ENCODE measurements around the gene PATZ1. TPM values are rescaled to one million over a fixed set of nuclear protein-coding genes. Genes with fewer than 3 reads are reported as not detected.

PATZ1 gene
- total RNA-seq, 1 donor from 2014 or later: 24.0 TPM

DNA sequence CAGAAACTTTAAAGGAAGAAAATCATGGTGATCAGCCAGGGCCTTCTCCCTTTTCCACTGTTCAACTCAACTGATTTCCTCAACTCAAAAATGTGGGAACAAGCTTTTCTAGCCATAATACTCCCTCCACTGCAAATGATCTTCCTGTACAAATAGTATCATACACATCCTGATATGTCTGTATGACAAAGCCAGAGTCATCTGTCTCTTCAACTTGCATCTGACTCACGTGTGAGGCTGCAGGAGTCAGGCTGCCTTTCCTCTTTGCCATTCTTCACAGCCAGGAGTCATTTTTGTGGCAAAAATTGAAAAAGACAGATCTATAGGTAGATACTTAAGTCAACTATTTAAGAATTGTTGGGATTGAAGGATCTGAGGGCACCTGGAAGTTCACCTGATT lies 13.3 kb downstream of the PATZ1 start:
- no peak overlapping the region for H3K9ac ChIP-seq (ENCODE audit: low read length)
- peaks cover 3% of the 10 kb centered on the region for H3K79me2 ChIP-seq (ENCODE audit: insufficient read depth, low read length)
- H3K36me3 ChIP-seq (ENCODE audit: insufficient read depth, low read length): peaks cover 9% of the 10 kb centered on the region
- TF ChIP-seq EZH2 (IDR thresholded peaks at IDR 0.05; ENCODE audit: insufficient read depth, low read length) (no peak), CTCF (IDR thresholded peaks at IDR 0.05; ENCODE audit: insufficient read depth, low read depth, low read length) (no peak)
- FAIRE-seq (peak; percentile 5), DNase-seq (ENCODE audit: low read depth) (no peak)
- no peaks in the 10 kb centered on the region for H3K27me3 Mint-ChIP-seq (ENCODE audit: low read depth, unreplicated experiment)
- no peaks in the 10 kb centered on the region for H3K9me3 ChIP-seq (ENCODE audit: insufficient read depth, low read depth, low read length)
- peaks cover 57% of the 10 kb centered on the region for H4K20me1 ChIP-seq (ENCODE audit: insufficient read depth, low read length)
- H3K4me3 Mint-ChIP-seq (ENCODE audit: unreplicated experiment): no peak overlapping the region
- no peak overlapping the region for H2AFZ ChIP-seq (ENCODE audit: low read depth, low read length)
- H3K4me1 ChIP-seq (ENCODE audit: insufficient read depth, low read length): peaks cover 6% of the 10 kb centered on the region
- no peak overlapping the region for H3K4me3 ChIP-seq (ENCODE audit: insufficient read depth, low read depth, low read length)
- no peak overlapping the region for H3K27ac ChIP-seq (ENCODE audit: low read depth, low read length)
- peaks cover 40% of the 10 kb centered on the region for H3K36me3 Mint-ChIP-seq (ENCODE audit: low read depth, unreplicated experiment)
- H3K27me3 ChIP-seq (ENCODE audit: insufficient read depth, low read length): no peaks in the 10 kb centered on the region
- no peak overlapping the region for H3K4me2 ChIP-seq (ENCODE audit: low read length)
- H3K4me1 Mint-ChIP-seq (ENCODE audit: low read depth, unreplicated experiment): peaks cover 32% of the 10 kb centered on the region
- no peak overlapping the region for H3K27ac Mint-ChIP-seq (ENCODE audit: unreplicated experiment)
- H3K9me3 Mint-ChIP-seq (ENCODE audit: unreplicated experiment): no peaks in the 10 kb centered on the region

DNA sequence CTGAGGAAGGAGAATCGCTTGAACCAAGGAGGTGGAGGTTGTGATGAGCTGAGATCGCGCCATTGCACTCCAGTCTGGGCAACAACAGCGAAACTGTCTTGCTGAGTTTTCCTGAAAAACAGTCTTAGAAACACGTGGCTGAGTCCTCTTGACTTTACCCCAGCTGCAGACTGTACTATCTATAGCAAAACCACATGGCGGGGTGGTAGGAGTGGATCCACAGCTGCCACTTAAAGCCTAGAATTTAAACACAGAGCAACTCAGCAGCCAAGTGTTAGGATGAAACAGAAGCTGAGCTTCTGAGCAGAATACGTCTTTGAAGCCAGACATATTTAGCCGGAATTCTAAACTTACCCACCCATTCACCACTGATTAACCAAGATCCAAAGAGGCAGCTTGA lies 14.1 kb downstream of the PATZ1 start:
- H3K27ac Mint-ChIP-seq (ENCODE audit: unreplicated experiment): no peak overlapping the region
- H3K36me3 ChIP-seq (ENCODE audit: insufficient read depth, low read length): peaks cover 9% of the 10 kb centered on the region
- no peak overlapping the region for H3K9ac ChIP-seq (ENCODE audit: low read length)
- no peak for TF ChIP-seq EZH2 (IDR thresholded peaks at IDR 0.05; ENCODE audit: insufficient read depth, low read length)
- TF ChIP-seq CTCF (IDR thresholded peaks at IDR 0.05; ENCODE audit: insufficient read depth, low read depth, low read length): no peak
- H3K4me1 ChIP-seq (ENCODE audit: insufficient read depth, low read length): peaks cover 2% of the 10 kb centered on the region
- FAIRE-seq: no peak
- H2AFZ ChIP-seq (ENCODE audit: low read depth, low read length): no peak overlapping the region
- H4K20me1 ChIP-seq (ENCODE audit: insufficient read depth, low read length): peaks cover 55% of the 10 kb centered on the region
- H3K4me2 ChIP-seq (ENCODE audit: low read length): no peak overlapping the region
- no peak for DNase-seq (ENCODE audit: low read depth)
- H3K9me3 ChIP-seq (ENCODE audit: insufficient read depth, low read depth, low read length): no peaks in the 10 kb centered on the region
- no peaks in the 10 kb centered on the region for H3K9me3 Mint-ChIP-seq (ENCODE audit: unreplicated experiment)
- no peak overlapping the region for H3K27ac ChIP-seq (ENCODE audit: low read depth, low read length)
- peaks cover 44% of the 10 kb centered on the region for H3K36me3 Mint-ChIP-seq (ENCODE audit: low read depth, unreplicated experiment)
- H3K27me3 Mint-ChIP-seq (ENCODE audit: low read depth, unreplicated experiment): no peaks in the 10 kb centered on the region
- H3K4me3 Mint-ChIP-seq (ENCODE audit: unreplicated experiment): no peak overlapping the region
- peaks cover 31% of the 10 kb centered on the region for H3K4me1 Mint-ChIP-seq (ENCODE audit: low read depth, unreplicated experiment)
- no peaks in the 10 kb centered on the region for H3K27me3 ChIP-seq (ENCODE audit: insufficient read depth, low read length)
- H3K4me3 ChIP-seq (ENCODE audit: insufficient read depth, low read depth, low read length): no peak overlapping the region
- H3K79me2 ChIP-seq (ENCODE audit: insufficient read depth, low read length): peaks cover 3% of the 10 kb centered on the region

DNA sequence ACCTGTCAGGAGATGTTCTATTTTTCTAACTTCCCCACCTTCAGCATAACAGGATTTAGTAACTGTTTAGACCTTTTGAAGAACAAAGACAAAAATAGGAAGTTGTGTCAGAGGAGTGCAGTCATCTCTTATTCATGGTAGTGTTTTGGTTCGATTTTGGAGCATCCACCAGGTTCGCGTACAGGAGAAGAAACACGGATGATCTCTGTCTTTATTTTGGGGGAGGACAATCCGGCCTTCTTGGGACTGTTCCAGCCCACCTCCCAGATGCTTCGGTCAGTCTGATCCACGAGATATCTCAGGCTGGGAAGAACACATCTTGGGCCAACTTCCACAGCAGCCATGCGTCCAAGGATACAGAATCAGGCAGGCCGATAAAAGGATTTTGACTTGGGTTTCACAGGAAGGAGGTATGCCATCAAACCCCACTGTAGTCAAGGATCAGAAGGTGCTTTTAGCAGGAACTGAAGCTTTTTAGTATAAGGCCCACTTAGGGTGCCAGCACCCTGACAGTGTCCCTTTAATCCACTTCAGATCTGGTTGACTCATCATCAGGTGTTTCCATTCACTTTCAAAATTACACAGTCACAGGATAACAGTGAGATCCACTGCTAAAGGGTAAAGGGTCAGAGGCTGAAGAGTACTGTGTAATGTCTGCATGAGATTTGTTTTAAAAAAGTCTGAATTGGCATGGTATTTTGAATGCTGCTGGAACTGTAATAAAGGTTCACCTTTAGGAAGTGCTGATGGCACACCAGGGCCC lies 16.5 kb downstream of the PATZ1 start:
- Histone ChIP-seq H3K79me2 (ENCODE audit: insufficient read depth, low read length) (no peaks in the 10 kb centered on the region), H4K20me1 (ENCODE audit: insufficient read depth, low read length) (peaks cover 36% of the 10 kb centered on the region), H3K4me1 (ENCODE audit: insufficient read depth, low read length) (no peaks in the 10 kb centered on the region), H3K4me2 (ENCODE audit: low read length) (no peak overlapping the region), H3K27me3 (ENCODE audit: insufficient read depth, low read length) (no peaks in the 10 kb centered on the region), H3K4me3 (ENCODE audit: insufficient read depth, low read depth, low read length) (no peak overlapping the region), H3K36me3 (ENCODE audit: insufficient read depth, low read length) (peaks cover 12% of the 10 kb centered on the region), H3K9me3 (ENCODE audit: insufficient read depth, low read depth, low read length) (no peaks in the 10 kb centered on the region), H2AFZ (ENCODE audit: low read depth, low read length) (no peak overlapping the region), H3K9ac (ENCODE audit: low read length) (no peak overlapping the region), H3K27ac (ENCODE audit: low read depth, low read length) (no peak overlapping the region)
- Mint-ChIP-seq H3K27ac (ENCODE audit: unreplicated experiment) (peak overlapping the region; percentile 41), H3K4me3 (ENCODE audit: unreplicated experiment) (no peak overlapping the region), H3K4me1 (ENCODE audit: low read depth, unreplicated experiment) (peaks cover 31% of the 10 kb centered on the region), H3K36me3 (ENCODE audit: low read depth, unreplicated experiment) (peaks cover 46% of the 10 kb centered on the region), H3K9me3 (ENCODE audit: unreplicated experiment) (no peaks in the 10 kb centered on the region), H3K27me3 (ENCODE audit: low read depth, unreplicated experiment) (no peaks in the 10 kb centered on the region)
- no peak for TF ChIP-seq EZH2 (IDR thresholded peaks at IDR 0.05; ENCODE audit: insufficient read depth, low read length)
- no peak for TF ChIP-seq CTCF (IDR thresholded peaks at IDR 0.05; ENCODE audit: insufficient read depth, low read depth, low read length)
- no peak for DNase-seq (ENCODE audit: low read depth)
- FAIRE-seq: no peak
